Smooth muscle cell (in vitro differentiated cells): ENCODE results near the gene CD151. TPM values are rescaled to one million over a fixed set of nuclear protein-coding genes. Genes with fewer than 3 reads are reported as not detected.

Experiments
- DNase-seq: peaks from one replicate; lab custom pipeline; 2025; ENCODE audit not compliant: unreplicated experiment; lab: John Stamatoyannopoulos, UW
- H2AFZ ChIP-seq: fragments of 200-600 bp; sonication (generic); 2 replicates; pipeline ENCODE4 v1.6.0; 2016; ENCODE audit warnings: antibody characterized with exemption, low read depth, mild to moderate bottlenecking
- H3F3A ChIP-seq: fragments of 200-600 bp; sonication (generic); 2 replicates; pipeline ENCODE4 v1.6.0; 2017; ENCODE audit warnings: antibody characterized with exemption, low read depth
- H3K27ac ChIP-seq: fragments of 200-600 bp; sonication (generic); 2 replicates; pipeline ENCODE4 v1.5.1; 2016; ENCODE audit warnings: low read depth, mild to moderate bottlenecking
- H3K27me3 ChIP-seq: fragments of 200-600 bp; sonication (generic); 2 replicates; pipeline ENCODE4 v1.6.1; 2016; ENCODE audit warnings: low read depth, mild to moderate bottlenecking
- H3K36me3 ChIP-seq: fragments of 200-600 bp; sonication (generic); 2 replicates; pipeline ENCODE4 v1.5.1; 2016; ENCODE audit warnings: low read depth
- H3K4me1 ChIP-seq: fragments of 200-600 bp; sonication (generic); 2 replicates; pipeline ENCODE4 v1.5.1; 2016; ENCODE audit warnings: low read depth
- H3K4me2 ChIP-seq: fragments of 200-600 bp; sonication (generic); 2 replicates; pipeline ENCODE4 v1.6.0; 2016; ENCODE audit warnings: mild to moderate bottlenecking
- H3K4me3 ChIP-seq: fragments of 200-600 bp; sonication (generic); 2 replicates; pipeline ENCODE4 v1.5.1; 2016; ENCODE audit warnings: mild to moderate bottlenecking
- H3K79me2 ChIP-seq: fragments of 200-600 bp; sonication (generic); 2 replicates; pipeline ENCODE4 v1.6.0; 2016; ENCODE audit warnings: low read depth, mild to moderate bottlenecking
- H3K9ac ChIP-seq: fragments of 200-600 bp; sonication (generic); 2 replicates; pipeline ENCODE4 v1.6.0; 2016; ENCODE audit warnings: low read depth
- H3K9me3 ChIP-seq: fragments of 200-600 bp; sonication (generic); replicated peaks from 2 replicates; pipeline ENCODE4 v1.5.1; 2016; ENCODE audit warnings: low read depth
- H4K20me1 ChIP-seq: fragments of 200-600 bp; sonication (generic); 2 replicates; pipeline ENCODE4 v1.6.0; 2016; ENCODE audit warnings: low read depth
- CTCF ChIP-seq: fragments of 200-600 bp; sonication (generic); IDR thresholded peaks from 2 replicates; pipeline ENCODE4 v1.5.1; 2017; ENCODE audit warnings: borderline replicate concordance, mild to moderate bottlenecking, antibody characterized with exemption; ENCODE audit not compliant: insufficient read depth, poor library complexity, severe bottlenecking
- WGBS: methylation state at CpG from one replicate; pipeline ENCODE4 v1.1.7; 2016; ENCODE audit warnings: low lambda C conversion rate; 5-methylcytosine and 5-hydroxymethylcytosine counted together
- polyA plus RNA-seq: library from polyadenylated mRNA; unstranded; fragments of >200 nt; fragmentation: Nextera tagmentation; extraction: Ambion mirVana; gene quantifications from 2 replicates; pipeline ENCODE4 v1.2.1, GENCODE V29; 2016
- total RNA-seq: library from RNA; depleted of rRNA; stranded (reverse); fragments of >200 nt; gene quantifications from 2 replicates; pipeline ENCODE4 v1.2.3, GENCODE V29; 2014

The CD151 gene
- total and polyA plus RNA-seq, 2 experiments from 2014 or later = 256 to 391 TPM

- H3K79me2 ChIP-seq = no peaks in the 10 kb centered on the region
- no peak for TF ChIP-seq CTCF
- peaks cover 14% of the 10 kb centered on the region for H4K20me1 ChIP-seq
- H3K4me1 ChIP-seq = peaks cover 26% of the 10 kb centered on the region
- H2AFZ ChIP-seq = no peak overlapping the region
- peaks cover 4% of the 10 kb centered on the region for H3F3A ChIP-seq
- H3K9ac ChIP-seq = no peak overlapping the region
- H3K27ac ChIP-seq = no peak overlapping the region
- H3K36me3 ChIP-seq = no peaks in the 10 kb centered on the region
- no peaks in the 10 kb centered on the region for H3K9me3 ChIP-seq
- H3K27me3 ChIP-seq = no peaks in the 10 kb centered on the region
- no peak overlapping the region for H3K4me2 ChIP-seq
- 97% methylated on average over 25 of the region's 30 CpGs for WGBS
- H3K4me3 ChIP-seq = no peak overlapping the region
- DNase-seq = no peak
Observed at GRCh38 chr11:800473-800872, 32.3 kb upstream of the CD151 start.

GRCh38 chr11:801097-801780 is 31.5 kb upstream of the CD151 start:
- Histone ChIP-seq H3K4me1 (peaks cover 18% of the 10 kb centered on the region), H3K4me2 (no peak overlapping the region), H3K4me3 (no peak overlapping the region), H3K27ac (no peak overlapping the region), H4K20me1 (peaks cover 9% of the 10 kb centered on the region), H3K9ac (no peak overlapping the region), H3F3A (peaks cover 4% of the 10 kb centered on the region), H2AFZ (no peak overlapping the region), H3K79me2 (no peaks in the 10 kb centered on the region), H3K27me3 (no peaks in the 10 kb centered on the region), H3K36me3 (no peaks in the 10 kb centered on the region), H3K9me3 (no peaks in the 10 kb centered on the region)
- 98% methylated on average over 20 of the region's 20 CpGs for WGBS
- DNase-seq = no peak
- no peak for TF ChIP-seq CTCF

DNA sequence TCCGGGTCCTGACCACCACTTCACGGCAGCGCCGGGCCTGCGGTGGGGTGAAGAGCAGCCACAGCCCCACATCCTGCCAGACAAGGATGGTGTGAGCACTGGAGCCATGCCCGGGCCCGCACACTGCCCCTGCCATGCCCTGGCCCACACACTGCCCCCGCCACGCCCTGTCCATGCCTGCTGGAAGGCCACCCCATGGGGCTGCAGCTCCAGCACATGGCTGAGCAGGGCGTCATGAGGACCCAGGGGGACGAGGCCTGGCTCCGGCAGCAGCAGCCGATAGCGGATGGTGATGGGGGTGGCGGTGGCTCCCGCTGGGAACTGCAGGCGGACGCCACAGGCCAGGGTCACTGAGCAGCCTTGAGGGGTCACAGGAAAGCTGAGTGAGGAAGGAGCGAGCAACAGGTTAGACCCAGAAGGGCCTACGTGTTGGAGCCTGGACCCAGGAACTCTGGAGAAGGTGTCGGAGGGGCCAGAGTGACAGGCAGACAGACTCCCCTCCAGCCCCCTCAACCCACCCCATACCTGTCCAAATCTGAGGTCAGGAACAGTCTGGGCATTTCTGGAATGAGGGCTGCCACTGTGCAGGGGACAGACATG is 30.6 kb upstream of the CD151 start:
- Histone ChIP-seq H3F3A (no peaks in the 10 kb centered on the region), H3K4me2 (no peak overlapping the region), H3K4me1 (peaks cover 10% of the 10 kb centered on the region), H3K36me3 (no peaks in the 10 kb centered on the region), H3K79me2 (no peaks in the 10 kb centered on the region), H3K9me3 (no peaks in the 10 kb centered on the region), H3K4me3 (no peak overlapping the region), H4K20me1 (peaks cover under 1% of the 10 kb centered on the region), H3K27me3 (no peaks in the 10 kb centered on the region), H3K9ac (no peak overlapping the region), H2AFZ (no peak overlapping the region), H3K27ac (no peak overlapping the region)
- 98% methylated on average over 21 of the region's 21 CpGs for WGBS
- no peak for DNase-seq
- TF ChIP-seq CTCF = no peak
